22Rv1 (cell line): ENCODE data around the gene SCNN1G.

Experiments
- CTCF ChIP-seq: fragments of 450-650 bp; IDR thresholded peaks from 2 replicates; pipeline ENCODE4 v1.5.1; 2017; ENCODE audit warnings: mild to moderate bottlenecking
- ZFX ChIP-seq: fragments of 450-650 bp; IDR thresholded peaks from 2 replicates; pipeline ENCODE4 v1.6.1; 2017; ENCODE audit warnings: antibody characterized with exemption, borderline replicate concordance

GRCh38 chr16:23183543-23183862, 958 bp downstream of the SCNN1G start:
- TF ChIP-seq CTCF (no peak), ZFX (no peak)
